ENCODE data around the gene RRP12.

DNA sequence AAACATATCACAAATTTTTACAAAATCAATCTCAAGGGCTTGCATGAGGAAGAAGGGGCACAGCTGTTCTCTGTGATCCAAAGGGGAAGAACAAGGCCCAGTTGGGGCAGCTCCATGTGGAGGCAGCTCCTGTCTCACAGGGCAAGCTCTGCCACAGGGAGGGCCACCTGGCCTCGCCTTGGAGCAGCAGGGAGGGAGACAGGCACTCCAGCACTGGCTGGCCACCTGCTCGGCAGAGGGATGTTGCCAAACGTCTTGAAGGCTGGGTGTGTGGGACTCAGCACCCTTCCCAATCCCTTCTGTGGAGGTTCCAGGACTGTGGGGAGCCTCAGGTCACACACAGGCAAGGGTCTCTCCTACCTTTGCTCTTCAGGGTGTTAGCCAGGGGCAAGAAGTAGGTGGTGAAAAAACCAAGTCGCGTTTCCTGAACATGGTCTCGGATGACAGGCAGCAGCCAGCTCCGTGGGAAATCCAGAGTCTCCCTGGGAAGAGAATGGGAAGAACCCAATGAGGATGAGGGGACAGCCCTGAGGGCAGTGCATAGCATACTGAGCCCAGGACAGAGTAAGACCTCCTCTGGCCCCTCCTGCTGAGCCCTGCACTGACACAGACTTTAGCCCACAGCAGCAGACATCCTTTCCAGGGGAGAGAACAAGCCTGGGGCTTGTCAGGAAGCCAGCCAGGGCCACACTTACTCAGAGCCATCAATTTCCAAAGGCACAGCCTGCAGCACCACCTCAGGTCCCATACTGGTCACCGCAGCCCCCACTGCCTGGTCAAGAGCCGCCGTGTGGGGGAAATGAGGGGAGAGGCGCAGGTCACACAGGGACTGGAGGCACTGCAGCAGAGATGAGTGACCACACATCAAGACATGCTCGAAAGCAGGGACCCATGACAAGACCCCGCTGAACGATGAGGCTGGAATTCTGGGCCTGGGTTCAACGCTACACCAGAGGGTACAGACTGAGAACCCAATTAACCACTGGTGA lies 21.9 kb downstream of the RRP12 start:
- TF ChIP-seq, protein P1, sequence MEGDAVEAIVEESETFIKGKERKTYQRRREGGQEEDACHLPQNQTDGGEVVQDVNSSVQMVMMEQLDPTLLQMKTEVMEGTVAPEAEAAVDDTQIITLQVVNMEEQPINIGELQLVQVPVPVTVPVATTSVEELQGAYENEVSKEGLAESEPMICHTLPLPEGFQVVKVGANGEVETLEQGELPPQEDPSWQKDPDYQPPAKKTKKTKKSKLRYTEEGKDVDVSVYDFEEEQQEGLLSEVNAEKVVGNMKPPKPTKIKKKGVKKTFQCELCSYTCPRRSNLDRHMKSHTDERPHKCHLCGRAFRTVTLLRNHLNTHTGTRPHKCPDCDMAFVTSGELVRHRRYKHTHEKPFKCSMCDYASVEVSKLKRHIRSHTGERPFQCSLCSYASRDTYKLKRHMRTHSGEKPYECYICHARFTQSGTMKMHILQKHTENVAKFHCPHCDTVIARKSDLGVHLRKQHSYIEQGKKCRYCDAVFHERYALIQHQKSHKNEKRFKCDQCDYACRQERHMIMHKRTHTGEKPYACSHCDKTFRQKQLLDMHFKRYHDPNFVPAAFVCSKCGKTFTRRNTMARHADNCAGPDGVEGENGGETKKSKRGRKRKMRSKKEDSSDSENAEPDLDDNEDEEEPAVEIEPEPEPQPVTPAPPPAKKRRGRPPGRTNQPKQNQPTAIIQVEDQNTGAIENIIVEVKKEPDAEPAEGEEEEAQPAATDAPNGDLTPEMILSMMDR (IDR thresholded peaks at IDR 0.05), result no peak
- TF ChIP-seq POLR2A (IDR thresholded peaks at IDR 0.05), result no peak
